Immature natural killer cell (primary cell): ENCODE data around the gene MPDU1. TPM values are rescaled to one million over a fixed set of nuclear protein-coding genes. Genes with fewer than 3 reads are reported as not detected.
"Not testable (repeated sequence)": the region's sequence is repeated elsewhere in the genome, so short reads cannot be mapped to it uniquely, and the experiment has no call there.

Experiments used
- DNase-seq, 3 donors: peaks; one replicate each; pipeline ENCODE4 v3.0.0; 2022; ENCODE audit warnings: mixed read lengths in 1 of 3
- H3K27ac Mint-ChIP-seq, 6 donors: one replicate each; pipeline ENCODE4 v1.8.0; 2020; ENCODE audit warnings: mixed read lengths in 6 of 6, mild to moderate bottlenecking in 5 of 6, inconsistent platforms in 4 of 6, moderate library complexity in 3 of 6
- H3K27me3 Mint-ChIP-seq, 3 donors: one replicate each; pipeline ENCODE4 v1.8.0; 2020 to 2021; ENCODE audit warnings: low read depth in 3 of 3, mild to moderate bottlenecking in 3 of 3, mixed read lengths in 3 of 3, moderate library complexity in 3 of 3, inconsistent platforms in 1 of 3
- H3K36me3 Mint-ChIP-seq, 3 donors: one replicate each; pipeline ENCODE4 v1.8.0; 2020; ENCODE audit warnings: mixed read lengths in 3 of 3, inconsistent platforms in 2 of 3, mild to moderate bottlenecking in 2 of 3
- H3K4me1 Mint-ChIP-seq, 2 donors: one replicate each; pipeline ENCODE4 v1.8.0; 2020; ENCODE audit warnings: inconsistent platforms in 2 of 2, mild to moderate bottlenecking in 2 of 2, mixed read lengths in 2 of 2, moderate library complexity in 1 of 2
- H3K4me3 Mint-ChIP-seq, 5 donors: one replicate each; pipeline ENCODE4 v1.8.0; 2020; ENCODE audit warnings: mild to moderate bottlenecking in 5 of 5, mixed read lengths in 5 of 5, inconsistent platforms in 3 of 5, moderate library complexity in 3 of 5
- H3K9me3 Mint-ChIP-seq, 6 donors: one replicate each; pipeline ENCODE4 v1.8.0; 2020; ENCODE audit warnings: mild to moderate bottlenecking in 6 of 6, mixed read lengths in 6 of 6, inconsistent platforms in 4 of 6, moderate library complexity in 3 of 6
- polyA plus RNA-seq, 3 donors: library from polyadenylated mRNA; unstranded; fragments of 300-500 nt; fragmentation: Illumina TruSeq; gene quantifications; one replicate each; pipeline ENCODE4 v1.2.3, GENCODE V29; 2021

MPDU1 gene
- polyA plus RNA-seq, 3 donors from 2014 or later: 31.6 to 44.0 (median 41.6) TPM

GRCh38 chr17:7625749-7626148 lies 42.1 kb downstream of the MPDU1 start:
- DNase-seq, H3K27me3 Mint-ChIP-seq, H3K9me3 Mint-ChIP-seq, H3K36me3 Mint-ChIP-seq: not testable (repeated sequence)
- Mint-ChIP-seq H3K4me1 (peaks cover 11 to 17% of the 10 kb centered on the region in 2 donors), H3K4me3 (peak overlapping the region in 1 of 5 donors; percentile 50), H3K27ac (peak overlapping the region in 1 of 6 donors; percentile 40)

GRCh38 chr17:7626307-7626706 lies 42.7 kb downstream of the MPDU1 start:
- Mint-ChIP-seq H3K27me3 (peaks cover 0 to 4% (median 2%) of the 10 kb centered on the region in 3 donors), H3K9me3 (no peaks in the 10 kb centered on the region), H3K4me3 (peak overlapping the region; percentile 30 to 91 (median 88)), H3K4me1 (peaks cover 11 to 17% of the 10 kb centered on the region in 2 donors), H3K36me3 (no peaks in the 10 kb centered on the region), H3K27ac (peak overlapping the region; percentile 26 to 92 (median 72))
- DNase-seq: no peak

- no peak for DNase-seq
- peak overlapping the region; percentile 60 to 92 (median 84) for H3K27ac Mint-ChIP-seq
- peaks cover 11 to 17% of the 10 kb centered on the region in 2 donors for H3K4me1 Mint-ChIP-seq
- H3K36me3 Mint-ChIP-seq: no peaks in the 10 kb centered on the region
- H3K9me3 Mint-ChIP-seq: no peaks in the 10 kb centered on the region
- H3K4me3 Mint-ChIP-seq: peak overlapping the region; percentile 81 to 91 (median 89)
- peaks cover 0 to 4% (median 2%) of the 10 kb centered on the region in 3 donors for H3K27me3 Mint-ChIP-seq
These were observed 43.3 kb downstream of the MPDU1 start for GRCh38 chr17:7626956-7627249.

GRCh38 chr17:7627250-7628121 lies 43.8 kb downstream of the MPDU1 start, which contains the start of gene SAT2:
TSS of gene SAT2 (minus strand) at chr17:7627821. CDS start at chr17:7627635, 186 bp downstream.
- no peaks in the 10 kb centered on the region for H3K36me3 Mint-ChIP-seq
- peak within 1 kb of the TSS; percentile 60 to 92 (median 84) for H3K27ac Mint-ChIP-seq
- peak within 1 kb of the TSS; percentile 81 to 91 (median 89) for H3K4me3 Mint-ChIP-seq
- H3K27me3 Mint-ChIP-seq: peaks cover 0 to 4% (median 2%) of the 10 kb centered on the region in 3 donors
- DNase-seq: peak; percentile 82 to 87 (median 86)
- H3K9me3 Mint-ChIP-seq: no peaks in the 10 kb centered on the region
- H3K4me1 Mint-ChIP-seq: peaks cover 11 to 17% of the 10 kb centered on the region in 2 donors

- H3K36me3 Mint-ChIP-seq: no peaks in the 10 kb centered on the region
These were observed 46.4 kb downstream of the MPDU1 start, which contains the start of gene SHBG for GRCh38 chr17:7629939-7630571. TSS of gene SHBG (plus strand) at chr17:7630135. CDS start at chr17:7630173, 38 bp downstream.

GRCh38 chr17:7631398-7632380 lies 48.0 kb downstream of the MPDU1 start:
- peaks cover 2 to 4% (median 3%) of the 10 kb centered on the region in 3 donors for H3K27me3 Mint-ChIP-seq
- H3K27ac Mint-ChIP-seq: no peak overlapping the region
- H3K4me1 Mint-ChIP-seq: peaks cover 6 to 11% of the 10 kb centered on the region in 2 donors
- DNase-seq: no peak
- no peak overlapping the region for H3K4me3 Mint-ChIP-seq
- no peaks in the 10 kb centered on the region for H3K9me3 Mint-ChIP-seq
- H3K36me3 Mint-ChIP-seq: no peaks in the 10 kb centered on the region

More at GRCh38 chr17:7629939-7630571, 46.4 kb downstream of the MPDU1 start, which contains the start of gene SHBG:
- Mint-ChIP-seq H3K27me3 (peaks cover 0 to 4% (median 4%) of the 10 kb centered on the region in 3 donors), H3K27ac (peak within 1 kb of the TSS in 2 of 6 donors; percentile 44 to 56), H3K4me3 (peak within 1 kb of the TSS in 1 of 5 donors; percentile 59), H3K4me1 (peaks cover 11 to 17% of the 10 kb centered on the region in 2 donors), H3K9me3 (no peaks in the 10 kb centered on the region)
- no peak for DNase-seq

- Mint-ChIP-seq H3K4me1 (peaks cover 0 to 4% of the 10 kb centered on the region in 2 donors), H3K4me3 (no peak overlapping the region), H3K27ac (peak overlapping the region in 1 of 6 donors; percentile 64), H3K27me3 (peaks cover 2 to 4% (median 3%) of the 10 kb centered on the region in 3 donors), H3K9me3 (no peaks in the 10 kb centered on the region), H3K36me3 (no peaks in the 10 kb centered on the region)
- peak; percentile 9 to 30 (median 23) for DNase-seq
These were observed 48.8 kb downstream of the MPDU1 start for GRCh38 chr17:7632492-7632894.

GRCh38 chr17:7633093-7633492 lies 49.4 kb downstream of the MPDU1 start:
- Mint-ChIP-seq H3K27ac (no peak overlapping the region), H3K27me3 (peaks cover 0 to 2% (median 2%) of the 10 kb centered on the region in 3 donors), H3K36me3 (no peaks in the 10 kb centered on the region), H3K9me3 (no peaks in the 10 kb centered on the region), H3K4me3 (no peak overlapping the region), H3K4me1 (peaks cover 0 to 2% of the 10 kb centered on the region in 2 donors)
- DNase-seq: no peak

GRCh38 chr17:7634384-7634783 lies 50.7 kb downstream of the MPDU1 start:
- DNase-seq: no peak
- Mint-ChIP-seq H3K4me3 (no peak overlapping the region), H3K27me3 (peaks cover 0 to 2% (median 2%) of the 10 kb centered on the region in 3 donors), H3K4me1 (no peaks in the 10 kb centered on the region), H3K36me3 (no peaks in the 10 kb centered on the region), H3K9me3 (no peaks in the 10 kb centered on the region), H3K27ac (no peak overlapping the region)

- Mint-ChIP-seq H3K27ac (no peak overlapping the region), H3K4me3 (no peak overlapping the region), H3K27me3 (peaks cover 0 to 2% (median 2%) of the 10 kb centered on the region in 3 donors)
These were observed 52.5 kb downstream of the MPDU1 start for GRCh38 chr17:7636163-7636562.

More at GRCh38 chr17:7636163-7636562, 52.5 kb downstream of the MPDU1 start:
- Mint-ChIP-seq H3K4me1 (no peaks in the 10 kb centered on the region), H3K36me3 (no peaks in the 10 kb centered on the region), H3K9me3 (no peaks in the 10 kb centered on the region)
- no peak for DNase-seq
